ENCODE measurements around the gene GIPC3.

Gene GIPC3

DNA sequence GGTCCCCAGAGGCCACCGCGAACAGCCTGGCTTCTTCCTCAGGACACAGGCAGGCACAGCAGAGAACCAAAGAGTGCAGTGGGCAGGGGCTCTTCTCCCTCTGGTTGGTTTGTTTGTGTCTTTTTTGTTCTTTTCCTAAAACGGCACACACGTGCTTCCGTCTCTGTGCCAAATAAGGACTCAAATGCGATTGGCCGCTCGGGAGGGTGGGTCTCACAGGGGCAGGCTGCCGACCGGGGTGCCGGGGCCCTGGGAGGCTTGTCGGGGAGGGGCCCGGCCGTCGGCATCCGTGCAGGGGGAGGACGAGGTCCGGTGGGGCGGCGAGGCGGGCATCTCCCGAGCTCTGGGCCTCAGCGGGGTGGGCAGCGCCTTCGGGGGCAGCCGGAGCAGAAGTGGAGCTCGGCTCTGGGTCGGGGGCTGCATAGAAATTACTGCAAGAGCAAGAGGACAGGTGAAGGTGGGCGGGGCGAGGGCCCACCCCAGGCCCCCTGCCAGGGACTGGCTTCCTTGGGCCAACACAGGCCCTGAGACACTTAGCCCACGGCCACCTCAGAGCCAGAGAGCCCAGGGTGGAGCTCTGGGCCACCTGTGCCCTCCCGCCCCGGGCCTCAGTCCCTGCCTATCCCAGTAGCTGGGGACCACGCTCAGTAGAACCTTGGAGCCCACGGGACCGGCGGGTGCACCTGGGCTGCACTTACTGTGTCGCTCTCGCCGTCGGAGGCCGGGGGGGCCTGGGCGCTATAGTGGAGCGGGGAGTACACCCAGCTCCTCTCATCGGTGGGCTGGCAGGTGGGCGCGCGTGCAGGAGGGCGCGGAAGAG lies 47.7 kb downstream of the GIPC3 start:
- H3K9me3 Mint-ChIP-seq: no peaks in the 10 kb centered on the region
- peaks cover 22 to 31% of the 10 kb centered on the region in 2 donors for H3K36me3 Mint-ChIP-seq
- no peak overlapping the region for H3K4me3 Mint-ChIP-seq
- ATAC-seq (replicated peaks) (no peak), DNase-seq (no peak)
- H3K4me1 Mint-ChIP-seq: peaks cover 0 to 6% of the 10 kb centered on the region in 2 donors
- no peaks in the 10 kb centered on the region for H3K27me3 Mint-ChIP-seq
- H3K27ac Mint-ChIP-seq: peak overlapping the region; percentile 87

DNA sequence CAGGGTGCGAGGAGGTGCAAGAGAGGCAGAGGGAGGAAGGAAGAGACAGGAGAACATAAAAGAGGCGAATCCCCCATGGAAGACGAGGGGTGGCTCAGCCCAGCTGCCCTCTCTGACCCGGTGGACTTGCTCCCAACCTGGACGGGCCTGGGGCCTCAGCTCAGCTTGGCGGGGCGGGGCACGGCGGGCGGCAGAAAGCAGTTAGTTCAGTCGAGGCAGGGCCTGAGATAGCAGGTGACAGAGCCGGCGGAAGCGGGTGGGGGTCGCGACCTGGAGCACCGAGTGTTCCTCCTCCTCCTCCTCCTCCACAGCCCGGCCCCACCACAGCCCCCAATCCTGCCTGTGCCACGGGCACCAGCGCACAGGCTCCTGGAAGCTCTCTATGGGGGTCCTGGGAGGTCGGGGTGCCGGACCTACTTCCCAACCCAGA lies 48.3 kb downstream of the GIPC3 start:
- H3K27me3 Mint-ChIP-seq: no peaks in the 10 kb centered on the region
- H3K9me3 Mint-ChIP-seq: no peaks in the 10 kb centered on the region
- peaks cover 25 to 34% of the 10 kb centered on the region in 2 donors for H3K36me3 Mint-ChIP-seq
- no peak for ATAC-seq (replicated peaks)
- H3K27ac Mint-ChIP-seq: peak overlapping the region; percentile 87
- H3K4me1 Mint-ChIP-seq: peaks cover 0 to 6% of the 10 kb centered on the region in 2 donors
- no peak overlapping the region for H3K4me3 Mint-ChIP-seq
- no peak for DNase-seq

DNA sequence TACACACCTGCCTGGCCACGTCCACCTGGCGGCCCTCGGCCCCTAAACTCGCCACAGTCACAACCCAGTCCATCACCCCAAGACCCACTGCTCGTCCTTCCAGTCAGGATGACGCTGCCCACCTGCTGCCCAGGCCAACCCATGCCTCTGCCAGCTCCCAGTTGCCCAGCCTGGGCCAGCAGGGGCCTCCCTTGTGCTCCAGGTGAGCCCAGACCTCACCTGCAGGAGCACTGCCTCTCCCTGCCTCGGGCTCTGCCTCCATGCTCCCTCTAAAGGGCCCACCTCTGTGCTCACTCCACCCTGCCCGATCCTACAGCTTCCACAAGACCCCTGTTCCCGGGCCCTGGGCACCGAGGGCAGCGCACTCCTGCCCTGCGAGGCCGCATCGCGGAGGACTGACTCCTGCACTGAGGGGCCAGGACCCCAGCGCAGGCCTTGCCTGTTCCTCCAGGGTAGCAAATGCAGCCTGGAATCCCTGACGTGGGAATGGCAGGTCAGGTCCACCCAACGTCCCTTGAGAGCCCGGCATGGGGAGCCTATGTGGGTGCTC lies 49.3 kb downstream of the GIPC3 start:
- DNase-seq (no peak), ATAC-seq (replicated peaks) (no peak)
- peak overlapping the region; percentile 86 for H3K27ac Mint-ChIP-seq
- no peaks in the 10 kb centered on the region for H3K9me3 Mint-ChIP-seq
- peaks cover 0 to 6% of the 10 kb centered on the region in 2 donors for H3K4me1 Mint-ChIP-seq
- no peak overlapping the region for H3K4me3 Mint-ChIP-seq
- peaks cover 32 to 42% of the 10 kb centered on the region in 2 donors for H3K36me3 Mint-ChIP-seq
- H3K27me3 Mint-ChIP-seq: no peaks in the 10 kb centered on the region

DNA sequence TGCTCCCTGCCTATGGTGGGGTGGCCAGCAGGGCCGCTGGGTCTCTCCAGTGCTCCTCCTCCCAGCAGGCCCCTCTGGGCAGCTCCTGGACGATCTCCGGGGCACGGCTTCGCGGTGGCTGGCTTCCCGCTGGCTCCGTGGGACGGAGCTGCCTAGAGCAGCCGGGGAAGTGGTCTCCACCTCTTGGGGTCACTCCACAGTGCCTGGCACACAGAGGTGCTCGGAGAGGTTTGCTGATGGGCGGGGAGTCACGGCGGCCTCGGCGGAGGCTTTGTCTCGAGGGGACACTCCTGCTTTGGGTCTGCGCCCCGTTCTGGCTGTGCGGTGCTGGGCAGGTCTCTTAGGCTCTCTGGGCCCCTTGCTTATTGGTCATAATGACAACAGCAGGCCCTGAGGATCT lies 51.2 kb downstream of the GIPC3 start:
- no peak for ATAC-seq (replicated peaks)
- Mint-ChIP-seq H3K27me3 (no peaks in the 10 kb centered on the region), H3K27ac (no peak overlapping the region), H3K4me3 (no peak overlapping the region), H3K4me1 (no peaks in the 10 kb centered on the region), H3K9me3 (no peaks in the 10 kb centered on the region), H3K36me3 (peaks cover 25 to 38% of the 10 kb centered on the region in 2 donors)
- DNase-seq: no peak

DNA sequence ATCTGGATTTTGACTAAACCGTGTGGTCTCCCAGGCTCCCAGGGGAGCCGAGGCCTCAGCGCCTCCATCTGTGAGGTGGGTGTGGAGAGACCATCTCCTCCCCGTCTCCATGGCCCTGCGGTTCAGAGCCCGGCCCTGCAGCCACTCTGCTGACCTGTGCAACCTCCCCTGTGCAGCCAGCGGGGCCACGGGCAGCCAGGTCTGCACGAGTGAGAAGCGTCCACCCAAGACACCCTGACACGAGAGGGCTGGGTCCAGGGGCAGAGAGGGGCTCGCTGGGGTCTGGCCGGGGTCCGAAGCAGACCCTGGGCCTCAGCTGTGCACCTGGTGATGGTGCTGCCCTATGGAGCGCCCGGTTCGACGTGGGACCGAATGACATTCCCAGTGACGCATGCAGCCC lies 51.7 kb downstream of the GIPC3 start:
- Mint-ChIP-seq H3K4me3 (no peak overlapping the region), H3K27ac (no peak overlapping the region), H3K9me3 (no peaks in the 10 kb centered on the region), H3K27me3 (no peaks in the 10 kb centered on the region), H3K36me3 (peaks cover 24 to 42% of the 10 kb centered on the region in 2 donors), H3K4me1 (no peaks in the 10 kb centered on the region)
- DNase-seq (no peak), ATAC-seq (replicated peaks) (no peak)

GRCh38 chr19:3637621-3638020 lies 52.3 kb downstream of the GIPC3 start:
- ATAC-seq (replicated peaks) (no peak), DNase-seq (no peak)
- no peaks in the 10 kb centered on the region for H3K27me3 Mint-ChIP-seq
- H3K27ac Mint-ChIP-seq: no peak overlapping the region
- H3K4me3 Mint-ChIP-seq: no peak overlapping the region
- peaks cover 19 to 39% of the 10 kb centered on the region in 2 donors for H3K36me3 Mint-ChIP-seq
- no peaks in the 10 kb centered on the region for H3K4me1 Mint-ChIP-seq
- H3K9me3 Mint-ChIP-seq: no peaks in the 10 kb centered on the region

DNA sequence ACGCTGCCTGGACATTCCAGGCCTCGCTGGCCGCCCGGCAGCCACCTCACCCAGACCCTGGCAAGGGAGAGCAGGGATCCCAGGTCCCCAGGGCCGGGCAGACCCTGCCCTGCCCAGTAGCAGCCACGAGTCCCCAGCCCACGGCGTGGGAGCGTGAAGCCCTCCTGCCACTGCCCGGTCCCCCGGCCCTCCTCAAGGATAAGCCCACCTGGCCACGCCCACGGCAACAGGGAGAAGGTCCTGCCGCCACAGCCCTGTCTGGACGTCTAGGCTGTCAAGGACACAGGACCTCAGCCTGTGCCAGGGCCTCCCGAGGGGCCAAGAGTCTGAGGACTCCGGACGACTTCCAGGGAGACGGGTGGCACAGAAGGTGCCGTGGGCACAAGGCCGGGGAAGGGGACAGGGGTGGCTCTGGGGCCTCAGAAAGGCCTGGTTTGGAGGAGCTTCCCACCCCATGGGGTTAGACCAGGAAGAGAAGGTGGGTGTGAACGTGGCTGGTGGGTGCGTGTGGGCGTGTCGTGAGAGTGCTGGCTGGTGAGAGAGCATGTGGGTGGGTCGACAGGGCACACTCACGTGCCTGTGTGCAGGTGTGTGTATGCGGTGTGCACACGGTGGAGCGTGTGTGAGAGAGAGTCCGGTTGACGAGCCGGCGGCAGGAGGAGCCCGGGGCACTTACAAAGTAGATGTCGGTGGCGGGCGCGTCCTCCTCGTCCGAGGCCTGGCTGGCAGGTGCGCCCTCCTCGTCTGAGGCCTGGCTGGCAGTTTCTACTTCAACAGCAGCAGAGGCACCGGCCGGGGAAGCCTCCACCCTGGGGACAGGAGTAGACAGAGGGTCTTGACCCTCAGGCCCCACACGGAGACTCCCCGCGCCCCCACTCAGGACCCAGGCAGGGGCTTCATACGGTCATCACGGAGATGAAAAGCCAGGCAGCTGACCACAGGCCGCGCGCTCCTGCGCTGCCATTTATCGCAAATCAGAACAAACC lies 53.2 kb downstream of the GIPC3 start:
- H3K9me3 Mint-ChIP-seq: no peaks in the 10 kb centered on the region
- no peak overlapping the region for H3K4me3 Mint-ChIP-seq
- no peaks in the 10 kb centered on the region for H3K27me3 Mint-ChIP-seq
- ATAC-seq (replicated peaks) (no peak), DNase-seq (no peak)
- peaks cover 21 to 42% of the 10 kb centered on the region in 2 donors for H3K36me3 Mint-ChIP-seq
- H3K4me1 Mint-ChIP-seq: no peaks in the 10 kb centered on the region
- no peak overlapping the region for H3K27ac Mint-ChIP-seq

DNA sequence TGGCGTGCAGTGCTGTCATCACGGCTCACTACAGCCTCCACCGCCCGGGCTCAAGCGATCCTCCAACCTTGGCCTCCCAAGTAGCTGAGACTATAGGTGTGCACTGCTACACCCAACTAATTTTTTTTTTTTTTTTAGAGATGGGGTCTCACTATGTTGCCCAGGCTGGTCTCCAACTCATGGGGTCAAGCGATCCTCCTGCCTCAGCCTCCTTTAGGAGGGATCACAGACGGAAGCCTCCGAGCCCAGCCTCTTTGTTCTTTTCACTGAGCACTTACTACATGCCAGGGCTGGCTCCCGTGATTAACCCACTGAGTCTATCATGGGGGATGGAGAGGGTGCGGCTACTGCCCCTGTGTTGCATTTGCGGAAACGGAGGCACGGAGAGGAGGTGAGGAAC lies 54.2 kb downstream of the GIPC3 start:
- H3K4me1 Mint-ChIP-seq: no peaks in the 10 kb centered on the region
- no peak for DNase-seq
- ATAC-seq (replicated peaks): no peak
- H3K4me3 Mint-ChIP-seq: no peak overlapping the region
- no peak overlapping the region for H3K27ac Mint-ChIP-seq
- no peaks in the 10 kb centered on the region for H3K9me3 Mint-ChIP-seq
- peaks cover 23 to 44% of the 10 kb centered on the region in 2 donors for H3K36me3 Mint-ChIP-seq
- H3K27me3 Mint-ChIP-seq: no peaks in the 10 kb centered on the region

DNA sequence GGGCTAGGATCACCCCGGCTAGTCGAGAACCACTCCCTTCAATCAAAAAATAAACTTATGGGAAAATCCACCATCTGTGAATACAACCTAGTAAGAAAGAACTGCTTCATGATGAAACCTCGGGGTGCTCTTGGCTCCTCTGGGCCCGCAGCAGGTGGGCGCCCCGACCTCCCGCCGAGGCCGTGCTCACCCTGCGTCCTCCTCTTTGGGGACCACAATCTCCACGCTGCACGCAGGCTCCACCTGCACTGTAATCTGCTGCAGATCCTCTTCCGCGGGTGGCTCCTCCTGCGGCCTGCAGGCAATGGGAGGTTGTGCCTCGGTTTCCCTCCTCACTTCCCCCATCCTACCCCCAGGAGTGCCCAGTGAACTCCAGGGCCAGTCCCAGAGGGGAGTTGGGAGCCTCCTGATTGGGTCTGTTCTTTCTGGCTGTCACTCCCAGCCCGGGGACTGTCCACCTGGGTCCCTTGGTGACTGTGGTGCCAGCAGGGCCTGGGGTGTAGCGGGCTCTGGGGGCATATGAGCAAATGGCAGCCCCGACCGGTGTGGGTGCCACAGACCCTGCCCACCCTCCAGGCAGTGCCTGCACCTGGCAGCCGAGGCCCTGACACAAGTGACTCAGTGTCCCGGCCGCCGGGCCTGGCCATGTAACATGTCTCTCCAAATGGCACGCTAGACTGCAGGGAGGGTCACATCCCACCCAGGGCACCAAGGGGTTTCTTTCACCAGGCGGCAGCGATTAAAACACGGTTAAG lies 56.4 kb downstream of the GIPC3 start:
- DNase-seq (no peak), ATAC-seq (replicated peaks) (no peak)
- no peak overlapping the region for H3K4me3 Mint-ChIP-seq
- no peaks in the 10 kb centered on the region for H3K27me3 Mint-ChIP-seq
- H3K4me1 Mint-ChIP-seq: no peaks in the 10 kb centered on the region
- no peak overlapping the region for H3K27ac Mint-ChIP-seq
- no peaks in the 10 kb centered on the region for H3K9me3 Mint-ChIP-seq
- H3K36me3 Mint-ChIP-seq: peaks cover 30 to 55% of the 10 kb centered on the region in 2 donors

DNA sequence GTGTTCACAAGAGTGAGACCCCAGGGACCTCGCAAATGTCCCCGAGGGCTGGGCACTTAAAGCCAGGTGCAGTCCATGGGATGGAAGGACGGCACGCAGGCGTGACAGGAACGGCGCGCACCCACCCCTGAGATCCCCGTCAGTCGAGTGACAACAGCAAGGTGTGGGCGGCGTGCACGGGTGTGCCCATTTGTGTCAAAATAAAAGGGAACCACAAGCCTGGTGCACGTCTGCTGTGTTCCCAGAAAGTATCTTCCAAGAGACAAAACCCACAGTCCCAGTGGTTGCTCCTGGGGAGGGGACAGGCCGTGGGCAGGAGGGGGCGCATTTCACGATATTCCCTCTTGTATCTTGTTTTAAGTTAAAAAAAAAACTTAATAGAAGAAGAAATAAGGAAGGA lies 57.0 kb downstream of the GIPC3 start:
- Mint-ChIP-seq H3K4me1 (no peaks in the 10 kb centered on the region), H3K27me3 (no peaks in the 10 kb centered on the region), H3K9me3 (no peaks in the 10 kb centered on the region), H3K4me3 (no peak overlapping the region), H3K27ac (no peak overlapping the region), H3K36me3 (peaks cover 27 to 54% of the 10 kb centered on the region in 2 donors)
- ATAC-seq (replicated peaks) (no peak), DNase-seq (no peak)
